KOPT-K1 (cell line): ENCODE data around the gene TBC1D12.
A peak's percentile ranks its signal among the peaks of the same experiment; 100 is the strongest.
"Not testable (repeated sequence)": the region's sequence is repeated elsewhere in the genome, so short reads cannot be mapped to it uniquely, and the experiment has no call there.

Experiments used
- H3K27ac ChIP-seq: fragments of 200-600 bp; sonication (generic); 2 replicates; pipeline ENCODE4 v1.5.1; 2016; ENCODE audit warnings: antibody characterized with exemption, mild to moderate bottlenecking, low read depth, low read length; ENCODE audit not compliant: poor library complexity, severe bottlenecking
- H3K36me3 ChIP-seq: fragments of 200-600 bp; sonication (generic); 2 replicates; pipeline ENCODE4 v1.5.1; 2017; ENCODE audit warnings: antibody characterized with exemption, mild to moderate bottlenecking, low read length, moderate library complexity; ENCODE audit not compliant: insufficient read depth
- H3K9me3 ChIP-seq: fragments of 200-600 bp; sonication (generic); 2 replicates; pipeline ENCODE4 v1.5.1; 2017; ENCODE audit warnings: antibody characterized with exemption, low read length, mild to moderate bottlenecking; ENCODE audit not compliant: insufficient read depth, poor library complexity, severe bottlenecking

TBC1D12 gene

GRCh38 chr10:94402204-94402842 is at the start of gene TBC1D12:
TSS of gene TBC1D12 (plus strand) at chr10:94402541. CDS start at chr10:94402614, 73 bp downstream.
- Histone ChIP-seq H3K9me3 (no peaks in the 10 kb centered on the region), H3K36me3 (no peaks in the 10 kb centered on the region), H3K27ac (no peak within 1 kb of the TSS)

DNA sequence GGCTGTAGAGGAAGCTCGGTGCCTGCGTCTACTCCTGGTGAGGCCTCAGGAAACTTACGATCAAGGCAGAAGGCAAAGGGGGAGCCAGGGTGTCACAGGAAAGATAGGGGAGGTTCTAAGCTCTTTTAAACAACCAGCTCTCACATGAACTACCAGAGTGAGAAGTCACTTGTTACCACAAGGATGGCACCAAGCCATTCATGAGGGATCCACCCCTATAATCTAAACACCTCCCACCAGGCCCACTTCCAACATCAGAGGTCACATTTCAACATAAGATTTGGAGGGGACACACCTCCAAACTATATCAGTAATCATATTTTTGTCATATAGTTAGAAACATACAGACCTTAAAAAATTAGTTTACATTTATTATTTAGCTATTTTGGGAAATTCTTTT is 49.0 kb upstream of the TBC1D12 start:
- H3K9me3 ChIP-seq, result no peaks in the 10 kb centered on the region
- no peak overlapping the region for H3K27ac ChIP-seq
- peaks cover 97% of the 10 kb centered on the region for H3K36me3 ChIP-seq

GRCh38 chr10:94355841-94356240 is 46.5 kb upstream of the TBC1D12 start:
- H3K9me3 ChIP-seq, result no peaks in the 10 kb centered on the region
- peaks cover 95% of the 10 kb centered on the region for H3K36me3 ChIP-seq

DNA sequence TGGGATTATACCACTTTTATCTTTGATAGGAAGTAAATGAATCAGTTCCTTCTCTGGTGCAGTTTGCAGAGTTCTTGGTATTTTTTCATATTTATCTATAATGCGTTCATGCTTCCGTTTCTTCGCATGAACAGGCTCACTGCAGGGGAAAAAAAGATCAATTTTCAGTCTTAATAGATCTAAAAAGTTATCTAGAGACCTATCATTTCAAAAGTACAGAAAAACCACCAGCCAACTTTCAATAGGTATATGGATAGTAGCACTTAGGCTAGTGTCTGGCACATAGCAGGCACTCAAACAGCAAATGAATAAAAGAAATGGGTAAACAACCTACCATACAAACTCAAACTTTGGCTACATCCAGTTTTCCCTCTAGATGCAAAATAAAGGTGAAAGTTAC is 45.1 kb upstream of the TBC1D12 start:
- Histone ChIP-seq H3K27ac (no peak overlapping the region), H3K9me3 (no peaks in the 10 kb centered on the region), H3K36me3 (peaks cover 82% of the 10 kb centered on the region)

More at GRCh38 chr10:94355841-94356240, 46.5 kb upstream of the TBC1D12 start:
- H3K27ac ChIP-seq, result no peak overlapping the region

GRCh38 chr10:94358480-94358879 is 43.9 kb upstream of the TBC1D12 start:
- Histone ChIP-seq H3K9me3 (peaks cover 4% of the 10 kb centered on the region), H3K36me3 (peaks cover 69% of the 10 kb centered on the region), H3K27ac (no peak overlapping the region)

DNA sequence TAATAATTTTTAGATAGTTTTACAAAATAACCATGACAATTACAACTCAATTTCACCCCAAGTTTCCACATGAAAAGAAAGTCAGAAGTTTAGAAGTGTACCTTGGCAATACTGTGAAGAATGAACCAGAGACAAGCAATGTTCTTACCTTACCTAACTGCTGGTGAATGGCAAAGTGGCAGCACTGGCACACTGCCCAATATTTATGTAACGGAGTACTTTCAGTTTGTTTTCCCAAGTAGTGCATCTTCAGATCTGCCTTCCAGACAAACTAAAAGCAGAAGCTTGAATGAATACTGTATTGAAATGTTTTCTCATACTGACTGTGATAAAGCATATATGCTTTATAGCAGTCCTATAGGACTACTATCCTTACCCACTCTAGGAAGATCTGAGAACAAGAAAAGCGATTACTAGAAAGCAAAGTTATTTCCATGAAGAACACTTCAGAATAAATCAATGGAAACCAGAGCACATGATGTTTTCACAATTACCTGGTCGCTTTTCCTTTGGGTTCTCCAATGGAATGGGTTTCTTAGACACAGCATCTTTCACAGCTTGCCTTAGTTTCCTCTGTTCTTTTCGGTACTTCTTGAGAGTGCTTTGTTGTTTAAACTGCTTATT is 41.1 kb upstream of the TBC1D12 start:
- peak overlapping the region; percentile 67 for H3K27ac ChIP-seq
- peaks cover 41% of the 10 kb centered on the region for H3K36me3 ChIP-seq
- peaks cover 5% of the 10 kb centered on the region for H3K9me3 ChIP-seq

DNA sequence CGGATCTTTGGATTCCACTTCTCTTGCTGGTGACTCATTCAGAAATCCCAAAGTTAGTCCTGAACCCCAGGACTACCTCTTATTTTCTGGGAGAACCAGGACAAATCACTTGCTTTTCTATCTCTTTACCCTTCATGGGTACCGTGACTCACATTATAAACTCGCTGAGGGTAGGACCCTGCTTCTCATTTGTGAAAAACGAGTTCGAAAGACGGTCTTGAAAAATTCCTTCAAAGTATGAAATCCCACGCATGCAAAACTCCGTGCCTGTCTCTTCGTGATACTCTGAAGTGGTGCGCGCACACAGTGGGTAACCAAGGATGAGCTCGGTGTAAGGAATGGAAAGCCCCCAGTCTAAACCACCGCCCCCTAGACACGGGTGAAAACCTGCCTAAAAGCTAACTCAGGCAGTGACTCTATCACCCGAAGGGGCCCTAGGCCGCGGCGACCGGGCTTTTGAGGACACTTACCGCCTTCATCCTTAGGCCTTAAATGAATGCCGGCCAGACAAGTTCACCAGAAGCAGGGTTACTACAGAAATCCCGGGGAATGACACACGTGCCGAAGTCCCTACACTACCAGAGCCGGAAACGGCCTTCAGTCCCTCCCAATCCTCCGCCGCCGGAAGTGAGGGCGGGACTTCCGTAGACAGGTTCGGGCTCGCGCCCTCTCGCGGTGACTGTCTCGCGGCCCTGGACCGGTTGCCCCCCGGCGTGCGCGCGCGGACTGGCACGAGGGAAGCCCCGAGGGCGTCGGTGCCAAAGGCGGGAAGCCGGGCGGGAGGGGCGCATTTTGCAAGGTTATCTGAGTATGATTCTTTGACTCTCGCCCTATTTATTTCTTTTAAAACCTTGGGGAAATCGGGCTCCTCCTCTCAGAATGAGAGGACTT is 39.7 kb upstream of the TBC1D12 start, which contains the start of gene NOC3L:
Gene NOC3L, minus strand, starts transcription at position 580 of the 891 bp plus-strand sequence. Its CDS starts 101 bp downstream, at position 479.
- H3K36me3 ChIP-seq, result peaks cover 28% of the 10 kb centered on the region
- peak within 1 kb of the TSS; percentile 67 for H3K27ac ChIP-seq

GRCh38 chr10:94363251-94363565 is 39.1 kb upstream of the TBC1D12 start:
- Histone ChIP-seq H3K36me3 (peaks cover 22% of the 10 kb centered on the region), H3K27ac (peak overlapping the region; percentile 67), H3K9me3 (peaks cover 5% of the 10 kb centered on the region)

More for the DNA sequence above, 39.7 kb upstream of the TBC1D12 start, which contains the start of gene NOC3L:
- H3K9me3 ChIP-seq, result peaks cover 5% of the 10 kb centered on the region

DNA sequence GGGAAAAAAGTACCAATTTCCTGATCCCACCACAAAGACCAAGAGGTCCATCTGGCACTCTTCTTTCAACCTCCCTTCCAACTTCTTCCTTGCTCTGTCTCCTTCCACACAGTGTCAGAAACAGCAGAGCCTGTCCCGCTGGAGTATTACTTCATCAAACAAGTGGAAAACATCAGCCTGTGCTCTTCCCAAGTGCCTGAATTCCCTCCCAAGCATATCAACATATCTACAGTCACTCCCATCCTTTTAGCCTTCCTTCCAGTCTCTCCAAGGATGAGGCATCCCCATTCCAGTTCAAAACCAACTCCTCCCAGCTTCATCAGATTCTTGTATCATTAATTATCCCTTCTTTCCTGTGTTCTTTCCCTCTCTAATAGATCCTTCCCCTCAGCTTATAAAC is 37.9 kb upstream of the TBC1D12 start:
- no peak overlapping the region for H3K27ac ChIP-seq
- H3K36me3 ChIP-seq, result peaks cover 10% of the 10 kb centered on the region
- peaks cover 5% of the 10 kb centered on the region for H3K9me3 ChIP-seq

DNA sequence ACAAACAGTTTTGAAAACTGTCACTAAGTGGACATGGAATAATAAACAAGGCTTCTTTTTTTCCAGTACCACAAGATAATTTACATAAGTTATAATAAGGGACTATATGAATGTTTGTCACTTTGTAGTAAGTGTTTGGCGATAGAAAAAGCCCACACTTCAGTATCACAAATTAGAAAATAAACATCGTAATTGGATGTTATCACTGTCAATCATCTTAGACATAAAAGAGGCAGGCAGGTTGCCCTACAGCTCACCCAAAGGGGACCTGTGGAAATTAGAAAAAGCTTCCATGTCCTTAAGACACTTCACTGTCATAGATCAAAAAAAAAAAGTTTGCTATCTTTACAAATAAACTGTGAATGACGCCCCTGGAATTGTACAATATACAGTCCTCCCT is 36.0 kb upstream of the TBC1D12 start:
- no peak overlapping the region for H3K27ac ChIP-seq
- no peaks in the 10 kb centered on the region for H3K36me3 ChIP-seq
- peaks cover 5% of the 10 kb centered on the region for H3K9me3 ChIP-seq

- H3K27ac ChIP-seq, result no peak overlapping the region
- H3K36me3 ChIP-seq, result no peaks in the 10 kb centered on the region
- H3K9me3 ChIP-seq, result no peaks in the 10 kb centered on the region
These were observed 31.8 kb upstream of the TBC1D12 start for GRCh38 chr10:94370501-94370900.

- H3K9me3 ChIP-seq, result no peaks in the 10 kb centered on the region
- no peak overlapping the region for H3K27ac ChIP-seq
- H3K36me3 ChIP-seq, result no peaks in the 10 kb centered on the region
These were observed 27.0 kb upstream of the TBC1D12 start for GRCh38 chr10:94375374-94375773.

- Histone ChIP-seq H3K27ac (no peak overlapping the region), H3K9me3 (no peaks in the 10 kb centered on the region), H3K36me3 (no peaks in the 10 kb centered on the region)
These were observed 25.5 kb upstream of the TBC1D12 start for GRCh38 chr10:94376865-94377264.

- Histone ChIP-seq H3K36me3 (no peaks in the 10 kb centered on the region), H3K27ac (no peak overlapping the region), H3K9me3 (no peaks in the 10 kb centered on the region)
These were observed 18.8 kb upstream of the TBC1D12 start for GRCh38 chr10:94383530-94383929.

DNA sequence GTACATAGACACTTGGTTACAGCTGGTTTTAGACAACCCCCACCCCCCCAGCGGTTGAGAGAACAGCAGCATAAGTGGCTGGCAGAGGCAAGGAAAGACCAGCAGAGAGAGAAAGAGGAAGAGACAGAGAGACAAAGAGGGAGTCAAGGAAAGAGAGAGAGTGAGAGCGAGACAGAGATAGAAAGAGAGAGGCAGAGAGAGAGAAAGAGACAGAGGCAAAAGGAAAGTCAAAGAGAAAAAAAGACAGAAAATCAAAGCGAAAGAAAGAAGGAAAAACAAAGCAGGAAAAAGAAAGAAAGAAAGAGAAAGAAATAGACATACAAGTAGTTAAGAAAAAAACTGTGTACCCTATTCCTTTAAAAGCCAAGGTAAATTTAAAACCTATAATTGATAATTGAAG is 16.6 kb upstream of the TBC1D12 start:
- not testable (repeated sequence) for H3K36me3 ChIP-seq, H3K27ac ChIP-seq, H3K9me3 ChIP-seq
